ENCODE measurements around the gene SYNM. TPM values are rescaled to one million over a fixed set of nuclear protein-coding genes. Genes with fewer than 3 reads are reported as not detected.

SYNM gene
- total and polyA plus RNA-seq, 2 experiments from 2014 or later: 0.74 to 3.5 TPM

- no peak for DNase-seq (ENCODE audit: low spot score)
- no peak overlapping the region for H3K4me3 ChIP-seq
- peaks cover 9% of the 10 kb centered on the region for H3K36me3 Mint-ChIP-seq (ENCODE audit: low read depth)
Observed at GRCh38 chr15:99131441-99132023, 26.7 kb downstream of the SYNM start.

More at GRCh38 chr15:99131441-99132023, 26.7 kb downstream of the SYNM start:
- Histone ChIP-seq H3K4me1 (ENCODE audit: insufficient read depth) (no peaks in the 10 kb centered on the region), H3K79me2 (replicated peaks; ENCODE audit: insufficient read depth) (no peaks in the 10 kb centered on the region; the same call in 1 of the 2 replicates), H3K36me3 (ENCODE audit: insufficient read depth) (no peaks in the 10 kb centered on the region), H3K27me3 (ENCODE audit: insufficient read depth) (no peaks in the 10 kb centered on the region), H3K4me2 (no peak overlapping the region), H3F3A (replicated peaks; ENCODE audit: low read depth) (no peaks in the 10 kb centered on the region), H4K20me1 (replicated peaks; ENCODE audit: insufficient read depth) (no peaks in the 10 kb centered on the region), H3K27ac (ENCODE audit: low read depth) (no peak overlapping the region), H2AFZ (no peak overlapping the region), H3K9me2 (ENCODE audit: insufficient read depth) (no peaks in the 10 kb centered on the region)
- Mint-ChIP-seq H3K27me3 (ENCODE audit: insufficient read depth, low read depth, poor library complexity) (no peaks in the 10 kb centered on the region), H3K4me3 (no peak overlapping the region), H3K9me3 (no peaks in the 10 kb centered on the region), H3K27ac (no peak overlapping the region), H3K4me1 (no peaks in the 10 kb centered on the region)
- TF ChIP-seq JUNB (IDR thresholded peaks at IDR 0.05; ENCODE audit: unreplicated experiment): no peak
- no peak for TF ChIP-seq ZNF462 (CRISPR knock-in tag; IDR thresholded peaks at IDR 0.05)
- TF ChIP-seq EZH2 (IDR thresholded peaks at IDR 0.05; ENCODE audit: low read depth, unreplicated experiment): no peak
- no peak for TF ChIP-seq CTCF (conservative IDR thresholded peaks at IDR 0.05; ENCODE audit: low read depth in 2 of 2)
- no peak for TF ChIP-seq ZNF114 (CRISPR knock-in tag; IDR thresholded peaks at IDR 0.05)
- no peak for TF ChIP-seq ZNF331 (CRISPR knock-in tag; IDR thresholded peaks at IDR 0.05; ENCODE audit: low read depth)
- no peak for TF ChIP-seq CREB1 (CRISPR knock-in tag; IDR thresholded peaks at IDR 0.05; ENCODE audit: low read depth)
- no peak for TF ChIP-seq STAT1 (IDR thresholded peaks at IDR 0.05; ENCODE audit: unreplicated experiment)
- TF ChIP-seq POLR2AphosphoS5 (IDR thresholded peaks at IDR 0.05; ENCODE audit: low read depth): no peak
- no peak for TF ChIP-seq NANOG (IDR thresholded peaks at IDR 0.05; ENCODE audit: borderline replicate concordance)
- no peak for ATAC-seq
